GM21717 (cell line): Measurements from ENCODE around the gene RDH13.
"Not testable (repeated sequence)": the region's sequence is repeated elsewhere in the genome, so short reads cannot be mapped to it uniquely, and the experiment has no call there.

ENCODE experiments used
- ATAC-seq: cut with Tn5 transposase; IDR thresholded peaks from one replicate; pipeline ENCODE4 v1.9.1; 2021; ENCODE audit warnings: mild to moderate bottlenecking, moderate library complexity; ENCODE audit not compliant: unreplicated experiment

The RDH13 gene

GRCh38 chr19:55048446-55048845 is 14.5 kb downstream of the RDH13 start:
- no peak for ATAC-seq

- no peak for ATAC-seq
Observed at GRCh38 chr19:55047951-55048350, 15.0 kb downstream of the RDH13 start.

- ATAC-seq, result no peak
Observed at GRCh38 chr19:55046975-55047622, 15.8 kb downstream of the RDH13 start.

GRCh38 chr19:55044771-55045716 is 17.9 kb downstream of the RDH13 start:
- ATAC-seq, result no peak

GRCh38 chr19:55044286-55044685 is 18.7 kb downstream of the RDH13 start:
- no peak for ATAC-seq

- no peak for ATAC-seq
Observed at GRCh38 chr19:55042688-55043087, 20.3 kb downstream of the RDH13 start.

GRCh38 chr19:55042344-55042678 is 20.6 kb downstream of the RDH13 start:
- ATAC-seq, result no peak

- no peak for ATAC-seq
Observed at GRCh38 chr19:55041627-55042343, 21.2 kb downstream of the RDH13 start.

- ATAC-seq, result no peak
Observed at GRCh38 chr19:55041244-55041626, 21.7 kb downstream of the RDH13 start.

GRCh38 chr19:55040654-55041053 is 22.3 kb downstream of the RDH13 start:
- not testable (repeated sequence) for ATAC-seq

GRCh38 chr19:55037603-55038002 is 25.3 kb downstream of the RDH13 start:
- not testable (repeated sequence) for ATAC-seq

- no peak for ATAC-seq
Observed at GRCh38 chr19:55036058-55036457, 26.9 kb downstream of the RDH13 start.

GRCh38 chr19:55034751-55035150 is 28.2 kb downstream of the RDH13 start:
- no peak for ATAC-seq

- ATAC-seq, result not testable (repeated sequence)
Observed at GRCh38 chr19:55032976-55033643, 29.8 kb downstream of the RDH13 start.

GRCh38 chr19:55032170-55032800 is 30.7 kb downstream of the RDH13 start:
- ATAC-seq, result no peak

- no peak for ATAC-seq
Observed at GRCh38 chr19:55031178-55031577, 31.8 kb downstream of the RDH13 start.

GRCh38 chr19:55028757-55029156 is 34.2 kb downstream of the RDH13 start:
- no peak for ATAC-seq

GRCh38 chr19:55027472-55028337 is 35.2 kb downstream of the RDH13 start:
- no peak for ATAC-seq

GRCh38 chr19:55027140-55027471 is 35.8 kb downstream of the RDH13 start:
- not testable (repeated sequence) for ATAC-seq

- no peak for ATAC-seq
Observed at GRCh38 chr19:55024111-55024510, 38.8 kb downstream of the RDH13 start.
